ENCODE data around the gene RAPGEFL1. TPM values are rescaled to one million over a fixed set of nuclear protein-coding genes. Genes with fewer than 3 reads are reported as not detected.

RAPGEFL1 gene
- total and polyA plus RNA-seq, 2 donors from 2014 or later: 0.99 to 4.3 TPM

DNA sequence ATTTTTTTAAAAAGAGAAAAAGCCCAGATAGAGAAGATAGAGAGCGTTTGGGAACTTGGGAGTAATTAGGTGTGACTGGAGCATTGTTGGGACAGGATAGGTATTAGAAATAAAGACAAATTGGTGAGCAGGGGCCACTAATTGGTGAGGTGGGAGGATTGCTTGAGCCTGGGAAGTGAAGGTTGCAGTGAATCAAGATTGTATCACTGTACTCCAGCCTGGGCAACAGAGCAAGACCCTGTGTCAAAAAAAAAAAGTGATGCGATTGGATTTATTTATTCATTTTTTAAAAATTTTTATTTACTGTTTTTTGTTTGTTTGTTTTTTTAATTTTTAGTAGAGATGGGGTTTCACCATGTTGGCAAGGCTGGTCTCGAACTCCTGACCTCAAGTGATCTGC lies 31.8 kb upstream of the RAPGEFL1 start:
- no peaks in the 10 kb centered on the region for H3K9me3 ChIP-seq (ENCODE audit: control insufficient read depth in 2 of 3, insufficient read depth in 1 of 3, low read length in 3 of 3)
- TF ChIP-seq CTCF (IDR thresholded peaks at IDR 0.05; ENCODE audit: borderline replicate concordance, extremely low read depth, insufficient read depth): no peak
- no peak overlapping the region for H3K4me3 ChIP-seq (ENCODE audit: low read length in 3 of 3)
- DNase-seq (no peak), FAIRE-seq (no peak)
- peaks cover 7 to 11% (median 8%) of the 10 kb centered on the region in 3 donors for H3K4me1 ChIP-seq (ENCODE audit: control insufficient read depth in 2 of 3, insufficient read depth in 2 of 3, low read depth in 1 of 3, low read length in 3 of 3)
- H3K27ac ChIP-seq (ENCODE audit: low read depth in 2 of 2, low read length in 2 of 2): no peak overlapping the region
- H3K27me3 ChIP-seq (ENCODE audit: control insufficient read depth, insufficient read depth, low read length): no peaks in the 10 kb centered on the region
- intact Hi-C loops (cut with DNase I): no loop called here
- peaks cover 7 to 33% (median 22%) of the 10 kb centered on the region in 3 donors for H3K36me3 ChIP-seq (ENCODE audit: control insufficient read depth in 2 of 3, insufficient read depth in 3 of 3, low read length in 3 of 3)
- no peak overlapping the region for H3K9ac ChIP-seq (ENCODE audit: low read length in 3 of 3)

GRCh38 chr17:40148527-40148926 lies 28.7 kb upstream of the RAPGEFL1 start:
- intact Hi-C loops (cut with DNase I): no loop called here
- Histone ChIP-seq H3K4me3 (ENCODE audit: low read length in 3 of 3) (no peak overlapping the region), H3K27ac (ENCODE audit: low read depth in 2 of 2, low read length in 2 of 2) (no peak overlapping the region), H3K36me3 (ENCODE audit: control insufficient read depth in 2 of 3, insufficient read depth in 3 of 3, low read length in 3 of 3) (peaks cover 5 to 40% (median 17%) of the 10 kb centered on the region in 3 donors), H3K9me3 (ENCODE audit: control insufficient read depth in 2 of 3, insufficient read depth in 1 of 3, low read length in 3 of 3) (no peaks in the 10 kb centered on the region), H3K27me3 (ENCODE audit: control insufficient read depth, insufficient read depth, low read length) (no peaks in the 10 kb centered on the region), H3K9ac (ENCODE audit: low read length in 3 of 3) (no peak overlapping the region), H3K4me1 (ENCODE audit: control insufficient read depth in 2 of 3, insufficient read depth in 2 of 3, low read depth in 1 of 3, low read length in 3 of 3) (no peaks in the 10 kb centered on the region)
- DNase-seq (no peak), FAIRE-seq (no peak)
- TF ChIP-seq CTCF (IDR thresholded peaks at IDR 0.05; ENCODE audit: borderline replicate concordance, extremely low read depth, insufficient read depth): no peak

- Histone ChIP-seq H3K4me1 (ENCODE audit: control insufficient read depth in 2 of 3, insufficient read depth in 2 of 3, low read depth in 1 of 3, low read length in 3 of 3) (no peaks in the 10 kb centered on the region), H3K9me3 (ENCODE audit: control insufficient read depth in 2 of 3, insufficient read depth in 1 of 3, low read length in 3 of 3) (no peaks in the 10 kb centered on the region), H3K9ac (ENCODE audit: low read length in 3 of 3) (no peak overlapping the region), H3K36me3 (ENCODE audit: control insufficient read depth in 2 of 3, insufficient read depth in 3 of 3, low read length in 3 of 3) (peaks cover 5 to 49% (median 18%) of the 10 kb centered on the region in 3 donors), H3K4me3 (ENCODE audit: low read length in 3 of 3) (no peak overlapping the region), H3K27ac (ENCODE audit: low read depth in 2 of 2, low read length in 2 of 2) (no peak overlapping the region), H3K27me3 (ENCODE audit: control insufficient read depth, insufficient read depth, low read length) (no peaks in the 10 kb centered on the region)
- DNase-seq: no peak
- no peak for FAIRE-seq
- TF ChIP-seq CTCF (IDR thresholded peaks at IDR 0.05; ENCODE audit: borderline replicate concordance, extremely low read depth, insufficient read depth): no peak
- intact Hi-C loops (cut with DNase I): no loop called here
These were observed 27.0 kb upstream of the RAPGEFL1 start for GRCh38 chr17:40150276-40150675.

DNA sequence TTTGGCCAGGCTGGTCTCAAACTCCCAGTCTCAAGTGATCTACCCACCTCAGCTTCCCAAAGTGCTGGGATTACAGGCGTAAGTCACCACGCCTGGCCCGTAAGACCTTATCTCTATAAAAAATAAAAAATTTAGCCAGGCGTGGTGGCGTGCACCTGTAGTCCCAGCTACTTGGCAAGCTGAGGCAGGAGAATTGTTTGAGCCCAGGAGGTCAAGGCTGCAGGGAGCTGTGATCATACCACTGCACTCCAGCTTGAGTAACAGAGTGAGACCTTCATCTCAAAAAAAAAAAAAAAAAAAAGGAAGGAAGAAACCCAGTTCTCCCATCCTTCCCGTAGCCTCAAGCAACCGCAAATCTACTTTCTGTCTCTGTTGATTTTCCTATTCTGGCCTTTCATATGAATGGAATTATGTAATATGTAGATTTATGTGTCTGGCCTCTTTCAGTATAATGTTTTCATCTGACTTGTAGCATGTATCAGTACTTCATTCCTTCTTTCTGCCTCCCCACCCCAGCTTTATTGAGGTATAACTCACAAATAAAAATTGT lies 25.8 kb upstream of the RAPGEFL1 start:
- H3K27me3 ChIP-seq (ENCODE audit: control insufficient read depth, insufficient read depth, low read length): no peaks in the 10 kb centered on the region
- H3K36me3 ChIP-seq (ENCODE audit: control insufficient read depth in 2 of 3, insufficient read depth in 3 of 3, low read length in 3 of 3): peaks cover 5 to 47% (median 21%) of the 10 kb centered on the region in 3 donors
- intact Hi-C loops (cut with DNase I): no loop called here
- no peak overlapping the region for H3K4me3 ChIP-seq (ENCODE audit: low read length in 3 of 3)
- H3K9ac ChIP-seq (ENCODE audit: low read length in 3 of 3): no peak overlapping the region
- no peak for TF ChIP-seq CTCF (IDR thresholded peaks at IDR 0.05; ENCODE audit: borderline replicate concordance, extremely low read depth, insufficient read depth)
- peaks cover 0 to 5% (median 0%) of the 10 kb centered on the region in 3 donors for H3K4me1 ChIP-seq (ENCODE audit: control insufficient read depth in 2 of 3, insufficient read depth in 2 of 3, low read depth in 1 of 3, low read length in 3 of 3)
- no peak overlapping the region for H3K27ac ChIP-seq (ENCODE audit: low read depth in 2 of 2, low read length in 2 of 2)
- no peaks in the 10 kb centered on the region for H3K9me3 ChIP-seq (ENCODE audit: control insufficient read depth in 2 of 3, insufficient read depth in 1 of 3, low read length in 3 of 3)
- FAIRE-seq (no peak), DNase-seq (no peak)
